Measurements from ENCODE around the gene PRCC.

Gene PRCC

GRCh38 chr1:156794506-156795373, 27.4 kb downstream of the PRCC start:
- no peak for DNase-seq (ENCODE audit: extremely low read depth in 1 of 2, low read depth in 1 of 2)

- DNase-seq (ENCODE audit: extremely low read depth in 1 of 2, low read depth in 1 of 2), result no peak
These were observed 28.0 kb downstream of the PRCC start for GRCh38 chr1:156795374-156795733.

GRCh38 chr1:156795787-156796186, 28.5 kb downstream of the PRCC start:
- no peak for DNase-seq (ENCODE audit: extremely low read depth in 1 of 2, low read depth in 1 of 2)

- no peak for DNase-seq (ENCODE audit: extremely low read depth in 1 of 2, low read depth in 1 of 2)
These were observed 29.2 kb downstream of the PRCC start for GRCh38 chr1:156796340-156797097.

- DNase-seq (ENCODE audit: extremely low read depth in 1 of 2, low read depth in 1 of 2), result no peak
These were observed 30.0 kb downstream of the PRCC start for GRCh38 chr1:156797212-156797871.

DNA sequence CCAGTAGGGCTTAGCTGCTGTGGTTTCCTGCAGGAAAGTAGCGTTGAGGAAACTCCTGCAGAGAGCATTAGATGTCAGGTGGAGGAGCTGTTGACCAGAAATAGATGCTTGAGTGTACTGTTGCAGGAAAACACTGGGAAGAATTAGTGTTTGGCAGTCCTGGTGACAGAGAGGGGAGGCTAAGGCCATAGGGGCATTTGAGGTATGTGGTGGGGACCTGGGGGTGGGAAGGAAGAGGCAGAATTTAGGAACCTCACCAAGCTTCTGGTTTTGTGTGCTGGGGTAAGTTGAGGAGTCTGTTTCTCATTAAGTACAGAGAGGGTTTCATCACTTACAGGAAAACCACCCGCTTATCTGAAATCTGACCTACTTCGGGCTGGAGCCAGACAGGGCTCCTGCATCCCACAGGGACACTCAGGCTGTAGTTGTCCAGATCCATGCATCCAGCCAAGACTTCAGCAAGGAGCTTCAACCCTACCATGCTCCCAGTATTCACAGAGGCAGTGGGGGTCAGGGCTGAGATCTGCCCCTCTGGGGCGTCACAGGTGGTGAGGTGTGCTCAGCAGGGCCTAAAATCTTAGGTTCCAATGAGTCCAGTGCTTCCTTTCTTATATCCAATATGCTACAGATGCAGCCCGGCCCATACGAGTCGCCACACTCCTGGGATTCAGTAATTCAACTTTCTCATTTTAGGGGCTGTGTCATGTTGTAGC, 34.2 kb downstream of the PRCC start:
- no peak for DNase-seq (ENCODE audit: extremely low read depth in 1 of 2, low read depth in 1 of 2)

DNA sequence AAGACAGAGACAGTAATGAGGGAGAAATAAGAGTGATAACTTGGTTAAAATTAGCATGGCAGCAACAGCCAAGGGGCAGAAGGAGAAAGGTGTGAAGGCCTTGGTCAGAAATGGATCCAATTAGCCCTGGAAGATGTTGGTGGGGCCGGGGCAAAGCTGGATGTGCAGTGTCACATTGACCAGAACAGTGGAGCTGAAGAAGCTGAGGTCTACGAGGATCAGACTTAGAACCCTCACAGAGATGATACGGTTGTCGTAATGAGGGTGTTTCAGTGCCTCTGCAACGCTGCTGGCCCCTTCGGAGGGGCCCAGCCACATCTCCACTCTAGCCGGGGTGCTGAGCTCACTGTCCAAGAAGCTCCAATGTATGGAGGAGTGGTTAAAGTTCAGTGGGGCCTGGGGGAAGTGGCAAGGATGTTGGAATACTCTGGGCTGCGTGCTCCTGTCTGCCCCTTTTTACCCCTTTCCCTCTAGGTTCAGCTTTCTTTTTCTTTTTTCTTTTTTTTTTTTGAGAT, 35.1 kb downstream of the PRCC start:
- no peak for DNase-seq (ENCODE audit: extremely low read depth in 1 of 2, low read depth in 1 of 2)

GRCh38 chr1:156803086-156803851, 35.9 kb downstream of the PRCC start:
- no peak for DNase-seq (ENCODE audit: extremely low read depth in 1 of 2, low read depth in 1 of 2)

- no peak for DNase-seq (ENCODE audit: extremely low read depth in 1 of 2, low read depth in 1 of 2)
These were observed 36.7 kb downstream of the PRCC start for GRCh38 chr1:156804026-156804425.

- no peak for DNase-seq (ENCODE audit: extremely low read depth in 1 of 2, low read depth in 1 of 2)
These were observed 37.4 kb downstream of the PRCC start for GRCh38 chr1:156804572-156805243.

- DNase-seq (ENCODE audit: extremely low read depth in 1 of 2, low read depth in 1 of 2), result no peak
These were observed 38.6 kb downstream of the PRCC start for GRCh38 chr1:156805766-156806511.

- DNase-seq (ENCODE audit: extremely low read depth in 1 of 2, low read depth in 1 of 2), result no peak
These were observed 39.4 kb downstream of the PRCC start for GRCh38 chr1:156806512-156807440.

- no peak for DNase-seq (ENCODE audit: extremely low read depth in 1 of 2, low read depth in 1 of 2)
These were observed 40.3 kb downstream of the PRCC start for GRCh38 chr1:156807627-156808026.

- DNase-seq (ENCODE audit: extremely low read depth in 1 of 2, low read depth in 1 of 2), result no peak
These were observed 41.1 kb downstream of the PRCC start for GRCh38 chr1:156808186-156809030.

GRCh38 chr1:156809281-156809680, 41.9 kb downstream of the PRCC start:
- no peak for DNase-seq (ENCODE audit: extremely low read depth in 1 of 2, low read depth in 1 of 2)

DNA sequence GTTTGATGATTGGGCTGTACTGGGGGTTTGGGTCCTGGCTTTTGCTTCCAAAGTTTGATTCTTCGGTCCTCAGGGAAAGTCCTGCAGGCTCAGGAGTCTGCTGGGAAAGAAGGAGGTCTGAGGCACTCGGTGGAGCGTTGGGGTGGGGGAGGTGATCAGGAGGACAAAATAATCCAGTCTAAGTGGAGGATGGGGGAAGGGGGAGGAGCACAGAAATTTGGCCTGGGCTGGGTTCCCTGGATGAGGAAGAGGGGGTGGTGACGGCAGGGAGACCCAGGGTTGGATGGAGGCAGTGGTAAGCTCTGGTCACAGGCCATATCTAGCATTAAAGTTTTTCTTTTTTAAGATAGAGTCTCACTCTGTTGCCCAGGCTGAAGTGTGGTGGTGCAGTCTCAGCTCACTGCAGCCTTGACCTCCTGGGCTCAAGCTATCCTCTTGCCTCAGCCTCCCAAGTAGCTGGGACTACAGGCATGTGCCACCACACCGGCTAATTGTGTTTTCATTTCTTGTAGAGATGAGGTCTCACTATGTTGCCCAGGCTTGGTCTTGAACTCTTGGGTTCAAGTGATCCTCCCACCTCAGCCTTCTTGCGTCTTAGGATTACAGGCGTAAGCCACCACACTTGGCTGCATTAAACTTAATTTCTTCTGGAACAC, 42.5 kb downstream of the PRCC start:
- DNase-seq (ENCODE audit: extremely low read depth in 1 of 2, low read depth in 1 of 2), result no peak

Data from stimulated activated CD8-positive, alpha-beta memory T cell treated with anti-CD3 and anti-CD28 coated beads, Interleukin-7, amount 100 ng/mL, for 48 hours (primary cell).